CD4-positive, alpha-beta T cell treated with Interleukin-15 for 4 hours (primary cell): ENCODE results near the gene ZNF516.

Experiments
- DNase-seq: peaks from one replicate; pipeline ENCODE4 v3.0.0-alpha.2; 2020; ENCODE audit warnings: low spot score

The ZNF516 gene

DNA sequence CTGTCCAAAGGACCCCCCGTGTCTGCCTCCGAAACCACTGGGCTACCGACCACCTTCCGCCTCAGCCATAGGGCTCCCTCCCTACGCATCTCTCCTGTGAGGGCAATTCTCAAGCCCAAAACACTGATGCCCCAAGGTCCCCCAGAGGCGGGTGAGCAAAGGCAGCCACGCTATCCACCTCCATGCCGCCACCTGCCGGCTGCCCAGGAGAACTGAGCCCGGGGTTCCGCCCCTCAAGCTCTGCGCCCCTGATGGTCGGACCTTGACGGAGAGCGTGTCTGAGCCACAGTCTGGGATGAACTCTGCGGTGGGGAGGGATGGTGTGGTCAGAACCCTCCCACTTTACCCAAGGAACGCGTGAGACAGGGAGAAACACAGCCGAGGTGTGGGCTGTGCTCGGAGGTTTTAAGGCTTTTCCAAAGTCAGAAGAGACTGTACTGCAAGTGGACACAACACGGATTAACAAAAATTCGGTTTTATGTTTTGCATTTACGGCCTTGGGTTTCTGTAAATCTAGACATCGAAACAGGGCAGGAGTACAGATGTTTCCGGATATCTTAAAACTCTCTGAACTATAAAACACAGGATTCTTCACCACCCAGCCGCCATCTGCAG is 114.1 kb downstream of the ZNF516 start:
- DNase-seq = no peak

DNA sequence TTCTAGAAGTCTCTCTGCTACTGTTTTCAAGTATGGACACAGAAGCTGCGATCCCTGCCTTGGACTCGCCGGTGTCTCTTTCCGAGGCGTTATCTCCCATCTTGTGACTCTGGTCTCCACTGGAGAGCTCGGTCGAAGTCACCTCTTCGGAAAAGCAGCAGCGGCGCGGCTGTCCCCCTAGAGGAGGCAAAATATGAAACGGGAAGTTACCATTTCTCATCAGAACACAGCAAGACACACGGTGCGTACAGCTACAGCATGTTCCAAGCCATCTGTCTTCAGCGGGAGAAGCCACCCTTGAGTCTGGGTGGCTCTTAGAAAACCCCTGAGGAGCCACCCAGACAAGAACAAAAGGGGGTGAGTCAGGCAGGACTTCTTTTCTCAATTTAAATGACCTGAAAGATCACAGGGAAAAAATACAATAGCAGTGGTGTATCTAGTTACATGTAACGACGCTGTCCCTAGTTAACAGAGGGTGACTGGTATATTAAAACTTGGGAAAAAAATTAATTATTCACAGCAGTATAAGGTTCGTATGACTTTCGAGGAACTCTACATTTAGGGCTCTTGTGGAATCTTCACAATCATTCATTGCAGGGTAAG is 114.8 kb downstream of the ZNF516 start:
- no peak for DNase-seq

DNA sequence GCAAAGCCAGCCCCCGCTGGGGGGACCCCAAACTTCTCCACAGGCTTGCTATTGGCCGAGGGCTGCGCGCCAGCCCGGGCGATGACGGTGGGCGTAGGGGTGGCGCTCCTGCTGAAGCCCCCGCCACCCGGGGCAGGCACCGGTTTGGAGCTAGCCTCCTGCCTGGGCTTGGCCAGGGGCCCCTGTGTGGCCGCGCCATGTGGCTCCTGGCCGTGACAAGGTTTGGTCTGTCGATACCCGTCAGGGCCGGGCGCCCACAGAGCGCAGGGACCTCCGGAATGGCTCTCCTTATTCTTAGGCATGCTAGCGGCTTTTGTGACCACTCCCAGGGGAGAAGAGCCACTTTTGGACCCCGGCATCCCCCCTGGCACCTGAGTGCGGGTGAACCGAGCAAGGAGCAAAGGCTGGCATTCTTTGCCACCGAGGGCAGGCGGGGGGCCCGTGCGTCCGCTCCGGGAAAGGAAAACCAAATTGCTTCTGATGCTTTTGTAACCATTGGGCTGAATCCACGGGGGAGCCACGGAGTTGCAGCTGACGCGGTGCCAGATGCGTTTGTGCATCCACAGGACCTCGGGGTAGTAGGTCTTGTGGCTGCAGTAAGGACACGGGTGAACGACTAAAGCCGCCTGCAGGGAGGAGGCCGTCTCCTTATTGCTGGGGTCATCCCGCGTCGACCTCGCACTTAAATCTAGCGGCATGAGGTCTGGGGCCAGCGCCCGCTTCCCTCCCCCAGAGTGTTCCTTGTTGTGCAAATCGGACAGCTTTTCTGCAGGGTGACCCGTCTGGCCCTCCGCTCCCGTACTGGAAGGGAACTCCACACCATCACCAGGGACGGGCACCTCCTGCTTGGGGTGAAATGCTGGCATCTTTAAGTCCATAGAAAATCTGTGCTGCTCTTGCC is 115.6 kb downstream of the ZNF516 start:
- DNase-seq = no peak

DNA sequence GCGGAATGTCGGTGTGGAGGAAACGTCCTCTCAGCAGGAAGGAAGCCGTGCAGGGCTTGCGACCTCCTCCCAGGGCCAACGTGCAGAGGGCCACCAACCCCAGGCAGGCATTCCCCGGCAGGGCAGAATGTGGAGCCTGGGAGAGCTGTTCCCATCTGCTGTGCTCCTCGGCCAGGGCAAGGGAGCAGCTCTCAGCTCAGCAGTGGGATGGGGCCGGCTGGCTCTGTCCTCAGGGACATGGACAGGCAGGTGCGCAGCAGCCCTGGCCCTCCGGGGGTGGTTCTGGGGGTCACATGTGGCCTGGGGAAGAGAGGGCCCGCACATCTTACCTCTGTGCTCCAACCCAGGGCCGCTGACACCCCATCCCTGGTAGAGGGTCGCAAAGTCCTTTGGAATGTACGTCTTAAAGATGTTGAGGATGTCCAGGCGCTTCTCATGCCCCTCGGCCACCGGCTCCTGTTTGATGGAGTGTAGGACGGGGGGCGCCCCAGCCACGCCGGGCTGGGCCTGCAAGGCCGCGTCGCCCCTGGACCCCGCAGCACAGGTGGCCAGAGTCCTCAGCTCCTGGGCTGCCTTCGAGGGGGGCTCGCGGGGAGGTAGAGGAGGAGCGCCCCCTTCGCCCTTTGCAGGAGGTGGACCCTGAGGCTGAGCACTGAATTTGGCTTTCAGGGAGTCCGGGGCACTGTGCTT is 116.4 kb downstream of the ZNF516 start:
- no peak for DNase-seq

DNA sequence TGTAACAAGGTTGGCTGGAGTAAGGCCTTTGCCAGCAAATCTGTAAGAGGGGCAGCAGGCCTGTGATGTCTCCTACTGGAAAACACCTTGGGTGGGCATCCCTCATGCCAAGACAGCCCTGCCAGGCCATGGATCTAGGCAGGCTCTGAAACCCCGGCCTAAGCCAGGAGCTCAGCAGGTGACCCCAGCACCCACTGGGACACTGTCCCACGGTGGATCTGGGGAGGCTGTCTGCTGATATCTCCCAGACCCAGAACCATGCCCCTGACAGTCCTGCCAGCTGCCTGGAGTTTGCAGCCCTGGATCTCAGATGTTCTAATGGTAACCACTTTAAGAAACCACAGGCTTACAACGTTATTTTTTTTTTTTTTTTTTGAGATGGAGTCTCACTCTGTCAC is 117.7 kb downstream of the ZNF516 start:
- DNase-seq = no peak

DNA sequence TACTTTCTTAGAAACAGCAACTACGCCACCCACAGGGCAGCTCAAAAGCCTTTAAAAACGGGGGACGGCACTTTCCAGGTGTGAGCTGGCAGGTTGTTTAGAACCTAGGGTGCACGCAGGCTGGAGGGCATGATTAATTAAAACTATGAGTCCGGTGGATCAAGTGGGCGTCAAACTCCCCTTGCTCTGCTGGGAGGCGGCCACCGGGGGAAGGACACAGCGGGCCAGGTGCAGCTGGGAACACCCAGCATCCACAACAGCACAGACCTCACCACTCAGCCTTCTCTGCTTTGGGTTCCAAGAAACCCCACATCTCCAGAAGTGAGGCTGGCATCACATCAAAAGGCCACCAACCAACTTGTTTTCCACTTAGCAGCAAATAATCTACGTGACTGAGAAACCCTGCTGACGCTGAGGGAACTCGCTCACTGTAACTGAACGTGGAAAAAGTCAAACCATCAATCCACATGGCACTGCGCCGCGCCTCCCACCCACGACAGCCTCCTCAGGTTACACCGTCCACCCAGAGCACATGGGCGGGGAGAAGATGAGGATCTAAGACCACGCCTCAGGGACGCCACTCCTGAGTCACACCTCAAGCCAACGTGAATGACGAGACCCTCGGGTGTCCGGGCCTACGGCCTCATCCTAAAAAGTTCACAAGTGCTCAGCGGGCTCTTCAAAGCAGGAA is 118.2 kb downstream of the ZNF516 start:
- DNase-seq = peak; percentile 19

DNA sequence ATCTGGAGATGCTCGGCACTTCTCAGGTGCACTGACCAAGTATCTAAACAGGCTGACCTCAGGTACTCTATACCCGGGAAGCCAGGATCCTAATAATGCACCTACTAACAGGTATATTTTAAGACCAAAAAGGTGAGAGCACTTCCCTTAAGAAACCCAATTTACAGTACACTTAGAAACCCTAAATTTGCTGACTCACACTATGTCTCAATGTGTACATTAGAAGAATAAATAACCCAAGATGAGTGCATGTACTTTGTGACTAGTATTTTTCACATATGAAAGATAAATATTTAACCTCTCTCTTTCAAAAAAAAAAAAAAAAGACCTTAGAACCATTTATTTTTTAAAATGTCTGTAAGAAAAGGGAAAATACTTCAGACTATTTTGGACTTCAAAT is 118.8 kb downstream of the ZNF516 start:
- no peak for DNase-seq

DNA sequence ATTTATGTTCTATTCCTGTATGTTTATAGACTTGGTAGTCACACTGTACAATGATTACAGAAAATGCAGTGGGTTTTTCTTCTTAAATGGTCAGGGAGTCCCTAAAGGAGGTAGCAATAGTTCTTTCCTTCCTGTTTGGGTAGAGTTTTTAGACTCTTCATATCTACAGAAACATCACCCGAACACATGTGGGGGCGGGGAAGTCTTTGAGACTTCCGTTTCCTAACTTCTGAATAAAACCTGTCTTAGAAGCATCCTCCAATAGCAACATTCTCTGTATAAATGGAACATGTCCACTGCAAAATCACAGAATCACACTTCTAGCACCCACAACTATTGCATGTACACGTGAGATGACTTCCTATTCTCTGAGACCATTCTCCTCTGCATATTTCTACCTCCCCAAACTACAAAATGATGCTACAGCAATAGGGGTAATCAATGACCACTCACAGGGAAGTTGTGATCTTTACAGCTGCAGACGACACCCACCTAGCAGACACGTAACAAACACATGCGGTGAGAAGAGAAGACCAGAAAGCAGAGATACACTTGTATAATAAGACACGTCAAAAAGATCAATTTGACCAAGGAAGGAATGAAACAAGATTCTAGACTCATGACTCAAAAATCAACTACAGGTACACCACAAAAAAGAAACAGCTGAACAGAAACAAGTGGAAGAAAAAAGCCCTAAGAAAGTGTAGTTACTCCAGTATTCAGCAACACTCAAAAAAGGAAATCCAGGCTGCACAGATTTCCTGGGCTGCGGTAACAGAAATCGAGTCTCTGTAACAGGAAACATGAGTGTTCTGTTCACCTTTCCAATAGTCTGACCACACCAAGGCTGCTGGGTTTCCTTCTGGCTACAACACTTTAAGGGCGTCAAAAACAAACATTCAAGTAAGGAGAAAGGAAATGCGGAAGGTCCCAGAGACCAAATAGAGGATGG is 120.4 kb downstream of the ZNF516 start:
- peak; percentile 33 for DNase-seq

DNA sequence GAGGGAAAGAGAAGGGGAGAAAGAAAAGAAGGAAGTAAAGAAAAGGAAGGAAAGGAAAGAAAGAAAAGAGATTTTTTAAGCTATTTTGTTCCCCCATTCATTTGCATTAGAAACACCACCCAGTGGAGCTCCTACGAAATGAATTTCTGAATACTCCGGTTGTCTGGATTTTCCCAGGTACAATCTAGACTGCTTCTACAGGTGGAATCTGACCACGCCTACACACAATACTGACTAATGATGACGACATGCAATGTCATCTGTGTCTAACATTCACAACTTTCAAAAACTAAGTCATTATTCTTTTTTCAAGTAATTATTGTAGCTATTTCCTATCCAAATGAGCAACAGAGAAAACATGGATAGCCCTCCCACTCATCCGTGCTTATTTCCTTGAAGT is 121.7 kb downstream of the ZNF516 start:
- no peak for DNase-seq

DNA sequence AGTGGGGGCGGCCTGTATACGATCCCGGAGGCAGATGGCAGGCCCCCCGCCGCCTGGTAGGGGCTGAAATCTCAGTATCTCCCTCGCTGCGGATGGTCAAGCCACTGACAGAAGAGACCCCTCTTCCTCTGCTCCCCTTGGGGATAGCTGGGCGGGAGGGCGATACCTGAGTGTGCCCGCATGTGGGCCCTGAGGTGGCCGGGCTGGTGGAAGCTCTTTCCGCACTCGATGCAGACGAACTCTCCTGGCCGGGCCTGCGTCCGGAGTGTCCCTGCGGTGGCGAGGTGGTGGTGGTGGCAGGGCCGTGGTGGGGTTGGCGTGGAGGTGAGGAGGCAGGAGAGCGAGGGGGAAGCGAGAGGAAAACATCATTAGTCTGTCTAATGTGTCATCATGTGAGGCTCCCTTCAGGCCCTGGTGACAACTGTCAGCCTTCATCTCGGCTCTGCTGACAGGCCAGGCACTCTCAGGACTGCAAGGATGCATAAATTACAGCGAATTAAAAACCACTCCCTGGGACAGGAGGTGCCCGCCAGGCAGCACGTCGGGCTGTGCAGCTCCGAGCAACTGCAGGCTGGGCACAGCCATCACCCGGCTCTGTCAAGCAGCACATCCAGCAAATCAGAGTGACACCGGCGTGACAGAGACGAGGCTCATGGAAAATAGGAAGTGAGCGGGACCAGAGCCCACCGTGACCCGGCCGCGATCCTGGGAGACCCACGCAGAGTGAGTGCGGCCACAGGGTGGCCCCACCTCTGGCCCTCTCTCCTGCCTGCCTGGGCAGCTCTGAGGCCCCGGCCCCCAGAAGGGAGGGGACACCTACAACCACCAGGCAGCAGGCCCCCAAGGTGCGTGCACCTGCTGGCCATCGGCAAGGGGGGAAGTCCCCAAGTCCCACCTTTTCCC is 123.5 kb downstream of the ZNF516 start:
- DNase-seq = no peak

DNA sequence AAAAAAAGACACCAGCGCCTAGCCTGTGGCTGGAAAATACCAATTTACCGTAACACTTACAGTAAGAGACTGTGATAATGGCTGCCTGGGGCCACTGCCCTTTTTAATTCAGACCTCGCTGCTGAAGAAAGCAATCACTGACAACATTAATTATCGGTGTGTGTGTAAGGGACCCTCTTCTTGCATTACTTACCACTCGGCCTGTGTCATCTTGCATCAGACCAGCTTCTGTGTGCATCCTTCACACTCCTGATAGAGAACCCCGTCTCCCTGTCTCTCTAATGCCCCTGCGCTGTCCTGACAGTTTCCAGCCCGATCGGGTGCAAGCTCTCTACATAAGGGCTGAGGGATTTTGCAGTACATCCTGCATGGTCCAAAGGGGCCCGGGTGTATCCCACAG is 124.4 kb downstream of the ZNF516 start:
- no peak for DNase-seq

DNA sequence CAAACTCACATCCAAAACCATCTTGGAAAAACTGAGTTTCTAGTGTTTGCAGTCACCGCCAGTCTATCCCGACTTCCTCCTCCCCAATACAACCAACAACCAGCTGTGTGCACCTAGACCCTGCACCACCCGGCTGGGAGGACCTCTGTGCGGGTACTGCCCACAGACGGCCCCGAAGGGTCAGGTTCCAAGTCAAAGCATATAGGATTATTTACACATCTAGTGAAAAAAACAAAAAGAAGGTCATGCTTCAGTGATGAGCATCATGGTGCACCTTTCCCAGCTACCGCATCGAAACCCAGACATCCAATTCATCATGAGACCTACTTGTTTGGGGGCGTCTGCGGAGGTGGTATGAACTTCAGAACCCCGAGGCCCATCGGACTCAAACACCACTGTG is 124.8 kb downstream of the ZNF516 start:
- no peak for DNase-seq

DNA sequence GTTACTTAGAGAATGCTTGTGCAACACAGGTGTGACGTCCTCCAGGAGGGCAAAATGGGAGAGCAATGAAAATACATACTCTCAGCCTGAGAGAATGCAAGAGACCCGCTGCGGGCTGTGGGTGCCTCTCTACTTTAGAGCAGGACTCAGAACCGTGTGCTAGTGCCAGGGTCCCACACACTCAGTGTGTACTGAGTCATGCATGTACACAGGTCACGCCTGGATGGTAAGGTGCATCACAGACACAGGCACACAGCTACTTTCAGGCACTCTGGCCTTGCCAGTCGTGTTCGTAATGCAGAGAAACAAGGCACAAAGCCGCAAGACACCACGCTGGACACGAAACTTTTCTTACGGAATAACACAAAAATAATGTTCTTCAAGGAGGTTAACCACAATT is 125.3 kb downstream of the ZNF516 start:
- no peak for DNase-seq

DNA sequence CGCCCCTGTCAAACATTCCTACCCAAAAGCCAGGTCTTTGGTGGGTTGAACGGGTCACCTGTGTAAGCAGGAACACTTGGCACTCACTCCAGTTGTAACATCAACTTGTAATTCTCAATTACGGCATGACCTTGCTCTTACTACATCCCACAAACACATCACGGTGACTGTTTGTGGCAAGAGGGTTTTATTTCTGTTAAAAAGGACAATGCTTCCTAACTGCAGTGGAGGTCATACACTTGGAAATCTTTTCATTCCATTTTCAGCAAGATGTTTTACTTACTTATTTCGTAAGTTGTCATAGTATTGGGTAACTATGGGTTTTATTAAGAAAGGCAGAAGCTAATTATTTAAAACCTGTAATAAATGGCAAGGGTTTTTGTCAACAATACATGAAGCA is 126.1 kb downstream of the ZNF516 start:
- no peak for DNase-seq

DNA sequence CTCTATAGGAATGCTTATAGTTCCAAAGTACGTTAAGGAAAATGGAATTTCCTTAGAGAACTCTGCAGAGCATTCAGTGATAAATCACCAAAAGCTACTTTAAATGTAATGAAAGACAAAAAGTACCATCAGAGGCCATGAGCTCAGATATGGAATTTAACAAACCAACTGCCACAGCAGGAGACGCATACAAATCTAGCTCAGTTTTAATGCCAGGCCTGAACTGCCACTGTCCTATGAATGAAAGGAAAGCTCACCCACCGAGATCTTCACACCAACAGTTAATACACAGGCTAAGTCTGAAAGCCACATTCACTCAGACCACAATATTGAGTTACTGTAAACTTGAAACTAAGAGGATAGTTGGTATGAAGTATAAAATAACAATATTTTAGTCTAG is 126.8 kb downstream of the ZNF516 start:
- no peak for DNase-seq

DNA sequence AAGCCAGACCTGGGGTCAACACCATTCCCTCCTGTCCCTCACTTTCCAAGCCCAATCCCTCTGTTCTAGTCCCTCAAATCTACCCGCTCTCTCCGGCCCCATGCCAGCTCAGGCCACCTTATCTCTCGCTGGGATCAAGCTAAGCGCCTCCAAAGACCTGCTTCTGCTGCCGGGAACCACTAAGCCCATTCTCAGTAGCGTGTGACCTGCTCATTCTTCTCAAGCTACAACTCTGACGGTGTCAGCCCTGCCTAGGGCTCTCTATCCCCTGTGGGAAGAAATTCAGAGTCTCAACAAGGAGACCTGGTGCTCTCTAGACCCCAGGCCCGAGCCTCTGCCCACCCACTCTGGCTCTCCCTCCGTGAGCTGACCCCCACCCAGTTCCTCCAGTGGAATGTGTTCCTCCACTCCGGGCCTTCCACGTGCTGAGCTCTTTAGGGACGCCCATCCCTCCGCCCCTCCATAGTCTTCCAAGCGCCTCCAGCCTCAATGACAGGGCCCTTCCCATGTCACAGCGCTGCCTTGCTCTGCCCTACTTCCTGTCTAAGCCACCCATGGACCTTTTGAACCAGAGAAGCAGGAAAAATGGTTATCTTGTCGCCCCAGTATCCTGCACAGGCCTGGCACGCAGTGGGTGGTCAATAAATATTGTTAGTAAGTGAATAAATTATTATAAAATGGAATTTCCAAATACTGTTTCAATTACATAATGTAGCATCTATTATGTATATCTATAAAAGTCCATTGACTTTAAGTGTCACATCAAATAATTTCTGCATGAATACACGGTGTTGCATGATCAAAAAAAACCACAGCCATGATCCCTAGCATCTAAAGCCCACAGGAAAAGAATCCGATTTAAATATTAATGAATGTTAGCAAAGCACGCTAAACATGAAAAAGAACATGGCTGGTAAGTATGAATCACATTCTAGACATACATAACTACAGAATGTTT is 127.6 kb downstream of the ZNF516 start:
- DNase-seq = no peak

DNA sequence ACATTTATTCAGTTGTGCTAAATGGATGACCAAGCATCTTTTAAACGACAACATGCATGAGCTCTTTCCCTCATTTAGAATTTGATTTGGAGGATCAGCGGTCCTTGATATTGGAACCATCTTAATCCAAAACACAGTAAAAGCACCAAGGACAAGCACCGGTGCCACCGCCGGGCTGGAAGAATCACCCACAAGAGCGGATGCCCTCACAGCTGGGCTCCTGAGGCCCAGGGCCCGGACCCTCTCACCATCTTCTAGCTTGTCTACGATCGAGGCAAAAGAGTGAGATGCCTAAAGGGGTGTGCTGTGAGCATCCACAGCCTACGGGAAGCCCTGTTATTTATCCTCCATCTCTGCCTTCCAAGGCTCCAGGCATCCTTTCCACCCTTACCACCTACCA is 129.5 kb downstream of the ZNF516 start:
- no peak for DNase-seq
